KMS-11 (cell line): ENCODE measurements around the gene STOX1.

Source experiments
- H2AFZ ChIP-seq: fragments of 200-600 bp; sonication (generic); 2 replicates; pipeline ENCODE4 v1.6.1; 2016; ENCODE audit warnings: antibody characterized with exemption, mixed run types, low read depth
- H3K27ac ChIP-seq: fragments of 200-600 bp; sonication (generic); 2 replicates; pipeline ENCODE4 v1.6.1; 2016; ENCODE audit warnings: mild to moderate bottlenecking, mixed run types
- H3K27me3 ChIP-seq: fragments of 200-600 bp; sonication (generic); 2 replicates; pipeline ENCODE4 v1.6.1; 2017; ENCODE audit warnings: mild to moderate bottlenecking, low read depth, mixed run types, moderate library complexity; ENCODE audit not compliant: insufficient read depth
- H3K36me3 ChIP-seq: fragments of 200-600 bp; sonication (generic); 2 replicates; pipeline ENCODE4 v1.6.1; 2017; ENCODE audit warnings: mild to moderate bottlenecking, mixed run types; ENCODE audit not compliant: insufficient read depth
- H3K4me1 ChIP-seq: fragments of 200-600 bp; sonication (generic); 2 replicates; pipeline ENCODE4 v1.6.1; 2016; ENCODE audit warnings: mild to moderate bottlenecking, low read depth, mixed run types; ENCODE audit not compliant: poor library complexity, severe bottlenecking
- H3K4me2 ChIP-seq: fragments of 200-600 bp; sonication (generic); 2 replicates; pipeline ENCODE4 v1.7.0; 2016; ENCODE audit warnings: mild to moderate bottlenecking, mixed run types
- H3K4me3 ChIP-seq: fragments of 200-600 bp; sonication (generic); IDR thresholded peaks from 2 replicates; pipeline ENCODE4 v1.6.1; 2017; ENCODE audit warnings: low read depth, low read length, mixed read lengths; ENCODE audit not compliant: insufficient read depth
- H3K79me2 ChIP-seq: fragments of 200-600 bp; sonication (generic); 2 replicates; pipeline ENCODE4 v1.6.1; 2016; ENCODE audit warnings: low read depth, mixed run types; ENCODE audit not compliant: insufficient read depth
- H3K9ac ChIP-seq: fragments of 200-600 bp; sonication (generic); 2 replicates; pipeline ENCODE4 v1.6.1; 2016; ENCODE audit warnings: mild to moderate bottlenecking, mixed run types
- H4K20me1 ChIP-seq: fragments of 200-600 bp; sonication (generic); 2 replicates; pipeline ENCODE4 v1.6.1; 2016; ENCODE audit warnings: mild to moderate bottlenecking, mixed run types; ENCODE audit not compliant: insufficient read depth
- TF ChIP-seq, protein P1 (sequence below): fragments of 200-600 bp; sonication (generic); conservative IDR thresholded peaks from 2 replicates; pipeline ENCODE4 v1.6.1; 2017; ENCODE audit warnings: low read depth, mild to moderate bottlenecking, antibody characterized with exemption, low read length, moderate library complexity, mixed read lengths

STOX1 gene, protein sequence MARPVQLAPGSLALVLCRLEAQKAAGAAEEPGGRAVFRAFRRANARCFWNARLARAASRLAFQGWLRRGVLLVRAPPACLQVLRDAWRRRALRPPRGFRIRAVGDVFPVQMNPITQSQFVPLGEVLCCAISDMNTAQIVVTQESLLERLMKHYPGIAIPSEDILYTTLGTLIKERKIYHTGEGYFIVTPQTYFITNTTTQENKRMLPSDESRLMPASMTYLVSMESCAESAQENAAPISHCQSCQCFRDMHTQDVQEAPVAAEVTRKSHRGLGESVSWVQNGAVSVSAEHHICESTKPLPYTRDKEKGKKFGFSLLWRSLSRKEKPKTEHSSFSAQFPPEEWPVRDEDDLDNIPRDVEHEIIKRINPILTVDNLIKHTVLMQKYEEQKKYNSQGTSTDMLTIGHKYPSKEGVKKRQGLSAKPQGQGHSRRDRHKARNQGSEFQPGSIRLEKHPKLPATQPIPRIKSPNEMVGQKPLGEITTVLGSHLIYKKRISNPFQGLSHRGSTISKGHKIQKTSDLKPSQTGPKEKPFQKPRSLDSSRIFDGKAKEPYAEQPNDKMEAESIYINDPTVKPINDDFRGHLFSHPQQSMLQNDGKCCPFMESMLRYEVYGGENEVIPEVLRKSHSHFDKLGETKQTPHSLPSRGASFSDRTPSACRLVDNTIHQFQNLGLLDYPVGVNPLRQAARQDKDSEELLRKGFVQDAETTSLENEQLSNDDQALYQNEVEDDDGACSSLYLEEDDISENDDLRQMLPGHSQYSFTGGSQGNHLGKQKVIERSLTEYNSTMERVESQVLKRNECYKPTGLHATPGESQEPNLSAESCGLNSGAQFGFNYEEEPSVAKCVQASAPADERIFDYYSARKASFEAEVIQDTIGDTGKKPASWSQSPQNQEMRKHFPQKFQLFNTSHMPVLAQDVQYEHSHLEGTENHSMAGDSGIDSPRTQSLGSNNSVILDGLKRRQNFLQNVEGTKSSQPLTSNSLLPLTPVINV

DNA sequence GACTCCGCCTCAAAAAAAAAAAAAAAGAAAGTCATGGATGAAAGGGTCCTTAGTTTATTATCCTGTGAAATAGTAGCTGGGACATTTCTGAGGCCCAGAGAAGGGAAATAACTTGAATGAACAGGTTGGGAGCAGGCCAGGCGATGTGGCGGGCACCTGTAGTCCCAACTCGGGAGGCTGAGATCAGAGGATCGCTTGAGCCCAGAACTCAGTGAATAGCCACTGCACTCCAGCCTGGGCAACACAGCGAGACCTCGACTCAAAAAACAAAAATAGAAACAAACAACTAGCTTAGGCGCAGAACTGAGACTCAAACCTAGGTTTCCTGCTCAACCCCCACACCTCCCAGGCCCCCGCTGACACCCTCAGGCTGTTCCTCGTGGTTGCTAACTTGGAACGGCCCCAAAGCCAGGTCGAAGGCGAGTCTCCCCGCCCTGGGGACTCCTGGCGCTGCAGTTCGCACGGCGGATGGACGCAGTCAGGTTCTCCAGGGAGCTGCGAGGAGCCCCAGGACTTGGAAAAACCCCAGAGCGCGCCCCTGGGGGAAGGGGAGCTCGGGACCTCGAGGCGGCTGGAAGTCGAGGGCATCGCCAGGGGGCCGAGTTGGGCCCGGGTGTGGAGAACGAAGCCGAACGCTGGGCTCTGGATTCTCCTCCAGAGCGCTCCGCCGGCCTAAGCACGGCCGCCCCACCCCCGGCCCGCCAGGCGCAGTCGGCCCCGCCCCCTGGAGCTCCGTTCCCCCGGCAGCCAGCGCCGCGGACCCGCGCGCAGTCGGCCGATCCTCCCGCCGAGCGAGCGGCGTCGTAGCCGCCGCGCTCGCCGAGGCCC lies at the start of gene STOX1:
Gene STOX1, plus strand, starts transcription at position 768 of the 828 bp plus-strand sequence. CDS start 93 bp downstream, outside the sequence.
- H3K79me2 ChIP-seq = no peaks in the 10 kb centered on the region
- peak within 1 kb of the TSS; percentile 71 for H3K9ac ChIP-seq
- H3K4me1 ChIP-seq = peaks cover 10% of the 10 kb centered on the region
- peak within 1 kb of the TSS; percentile 94 for H2AFZ ChIP-seq
- TF ChIP-seq, protein P1, sequence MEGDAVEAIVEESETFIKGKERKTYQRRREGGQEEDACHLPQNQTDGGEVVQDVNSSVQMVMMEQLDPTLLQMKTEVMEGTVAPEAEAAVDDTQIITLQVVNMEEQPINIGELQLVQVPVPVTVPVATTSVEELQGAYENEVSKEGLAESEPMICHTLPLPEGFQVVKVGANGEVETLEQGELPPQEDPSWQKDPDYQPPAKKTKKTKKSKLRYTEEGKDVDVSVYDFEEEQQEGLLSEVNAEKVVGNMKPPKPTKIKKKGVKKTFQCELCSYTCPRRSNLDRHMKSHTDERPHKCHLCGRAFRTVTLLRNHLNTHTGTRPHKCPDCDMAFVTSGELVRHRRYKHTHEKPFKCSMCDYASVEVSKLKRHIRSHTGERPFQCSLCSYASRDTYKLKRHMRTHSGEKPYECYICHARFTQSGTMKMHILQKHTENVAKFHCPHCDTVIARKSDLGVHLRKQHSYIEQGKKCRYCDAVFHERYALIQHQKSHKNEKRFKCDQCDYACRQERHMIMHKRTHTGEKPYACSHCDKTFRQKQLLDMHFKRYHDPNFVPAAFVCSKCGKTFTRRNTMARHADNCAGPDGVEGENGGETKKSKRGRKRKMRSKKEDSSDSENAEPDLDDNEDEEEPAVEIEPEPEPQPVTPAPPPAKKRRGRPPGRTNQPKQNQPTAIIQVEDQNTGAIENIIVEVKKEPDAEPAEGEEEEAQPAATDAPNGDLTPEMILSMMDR = no peak
- peak within 1 kb of the TSS; percentile 88 for H3K4me2 ChIP-seq
- no peaks in the 10 kb centered on the region for H4K20me1 ChIP-seq
- H3K4me3 ChIP-seq = no peak within 1 kb of the TSS
- H3K36me3 ChIP-seq = no peaks in the 10 kb centered on the region
- H3K27ac ChIP-seq = peak within 1 kb of the TSS; percentile 42; the same call in 1 of the 2 replicates
- H3K27me3 ChIP-seq = no peaks in the 10 kb centered on the region

DNA sequence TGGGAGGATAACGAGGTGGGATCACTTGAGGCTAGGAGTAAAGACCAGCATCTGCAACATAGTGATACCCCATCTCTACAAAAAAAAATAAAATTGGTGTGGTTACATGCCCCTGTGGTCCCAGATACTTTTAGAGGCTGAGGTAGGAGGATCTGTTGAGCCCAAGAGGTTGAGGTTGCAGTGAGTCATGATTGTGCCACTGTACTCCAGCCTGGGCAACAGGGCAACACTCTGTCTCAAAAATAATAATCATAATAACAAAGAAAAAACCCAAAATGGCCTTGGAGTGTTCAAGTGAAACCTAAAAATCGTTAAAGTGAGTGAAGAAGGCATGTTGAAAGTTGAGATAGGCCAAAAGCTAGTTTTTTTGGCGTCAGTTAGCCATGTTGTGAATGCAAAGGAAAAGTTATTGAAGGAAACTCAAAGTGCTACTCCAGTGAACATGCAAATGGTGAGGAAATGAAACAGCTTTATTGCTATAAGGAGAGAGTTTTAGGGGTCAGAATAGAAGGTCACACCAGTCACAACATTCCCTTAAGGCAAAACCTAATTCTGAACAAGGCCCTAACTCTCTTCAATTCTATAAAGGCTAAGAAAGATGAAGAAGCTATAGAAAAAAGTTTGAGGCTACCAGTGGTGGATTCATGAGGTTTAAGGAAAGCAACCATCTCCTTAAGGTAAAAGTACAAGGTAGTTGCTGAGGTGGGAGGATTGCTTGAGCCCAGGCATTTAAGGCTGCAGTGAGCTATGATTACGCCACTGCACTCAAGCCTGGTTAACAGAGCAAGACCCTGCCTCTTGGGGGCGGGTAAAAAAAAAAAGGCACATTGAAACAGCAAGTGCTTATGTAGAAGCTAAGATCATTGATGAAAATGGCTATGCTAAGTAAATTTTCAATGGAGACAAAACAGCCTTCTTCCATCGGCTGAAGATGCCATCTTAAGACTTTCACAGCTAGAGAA lies 45.4 kb upstream of the STOX1 start:
- Histone ChIP-seq H4K20me1 (no peaks in the 10 kb centered on the region), H3K79me2 (no peaks in the 10 kb centered on the region), H3K9ac (no peak overlapping the region), H3K4me1 (no peaks in the 10 kb centered on the region), H3K4me2 (no peak overlapping the region), H3K4me3 (no peak overlapping the region), H3K27ac (no peak overlapping the region), H3K27me3 (no peaks in the 10 kb centered on the region), H3K36me3 (peaks cover 3% of the 10 kb centered on the region; the same call in 1 of the 2 replicates), H2AFZ (no peak overlapping the region)
- TF ChIP-seq, protein P1 = no peak

DNA sequence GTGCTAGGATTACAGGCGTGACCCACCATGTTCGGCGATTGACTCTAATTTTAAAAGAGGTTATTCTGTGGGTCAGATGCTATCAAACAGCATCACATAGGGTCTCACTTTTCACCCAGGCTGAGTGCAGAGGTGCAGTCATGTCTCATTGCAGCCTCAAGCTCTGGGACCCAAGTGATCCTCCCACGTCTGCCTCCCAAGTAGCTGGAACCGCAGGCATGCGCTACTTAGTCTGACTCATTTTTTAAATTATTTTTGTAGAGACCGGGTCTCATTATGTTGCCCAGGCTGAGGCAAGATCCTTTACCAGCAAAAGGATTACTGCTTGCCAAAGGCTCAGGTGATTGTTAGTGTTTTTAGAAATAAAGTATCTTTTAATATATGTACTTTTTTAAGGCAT lies 42.9 kb upstream of the STOX1 start:
- TF ChIP-seq, protein P1 = no peak
- H3K36me3 ChIP-seq = peaks cover 6% of the 10 kb centered on the region; the same call in 1 of the 2 replicates

More for the DNA sequence above, 42.9 kb upstream of the STOX1 start:
- Histone ChIP-seq H3K79me2 (no peaks in the 10 kb centered on the region), H3K4me2 (no peak overlapping the region), H4K20me1 (no peaks in the 10 kb centered on the region), H3K27me3 (no peaks in the 10 kb centered on the region), H3K4me1 (no peaks in the 10 kb centered on the region), H2AFZ (no peak overlapping the region), H3K9ac (no peak overlapping the region), H3K27ac (no peak overlapping the region), H3K4me3 (no peak overlapping the region)
